GM23338 (cell line): ENCODE data around the gene THUMPD2.

Experiments used
- EZH2 ChIP-seq: fragments of 200-600 bp; sonication (generic); IDR thresholded peaks from one replicate; pipeline ENCODE4 v1.8.0; 2017; ENCODE audit warnings: antibody characterized with exemption, mild to moderate bottlenecking, low read depth; ENCODE audit not compliant: unreplicated experiment
- EZH2phosphoT487 ChIP-seq: fragments of 200-600 bp; sonication (generic); IDR thresholded peaks from one replicate; pipeline ENCODE4 v1.8.1; 2018; ENCODE audit warnings: antibody characterized with exemption; ENCODE audit not compliant: unreplicated experiment
- JUNB ChIP-seq: IDR thresholded peaks from one replicate; pipeline ENCODE4 v1.6.1; 2016; ENCODE audit warnings: antibody characterized with exemption; ENCODE audit not compliant: unreplicated experiment
- NANOG ChIP-seq: IDR thresholded peaks from 2 replicates; pipeline ENCODE4 v1.6.1; 2016; ENCODE audit warnings: antibody characterized with exemption, borderline replicate concordance
- TF ChIP-seq, protein P1 (sequence below), 2 experiments: fragments of 200-600 bp in 1 of 2; sonication (generic) in 1 of 2; conservative IDR thresholded peaks; 2 replicates each; pipeline versions ENCODE4 v1.5.1 to v1.6.1; 2016 to 2017; ENCODE audit warnings: antibody characterized with exemption in 2 of 2, low read depth in 2 of 2, mild to moderate bottlenecking in 2 of 2, moderate library complexity in 1 of 2

DNA sequence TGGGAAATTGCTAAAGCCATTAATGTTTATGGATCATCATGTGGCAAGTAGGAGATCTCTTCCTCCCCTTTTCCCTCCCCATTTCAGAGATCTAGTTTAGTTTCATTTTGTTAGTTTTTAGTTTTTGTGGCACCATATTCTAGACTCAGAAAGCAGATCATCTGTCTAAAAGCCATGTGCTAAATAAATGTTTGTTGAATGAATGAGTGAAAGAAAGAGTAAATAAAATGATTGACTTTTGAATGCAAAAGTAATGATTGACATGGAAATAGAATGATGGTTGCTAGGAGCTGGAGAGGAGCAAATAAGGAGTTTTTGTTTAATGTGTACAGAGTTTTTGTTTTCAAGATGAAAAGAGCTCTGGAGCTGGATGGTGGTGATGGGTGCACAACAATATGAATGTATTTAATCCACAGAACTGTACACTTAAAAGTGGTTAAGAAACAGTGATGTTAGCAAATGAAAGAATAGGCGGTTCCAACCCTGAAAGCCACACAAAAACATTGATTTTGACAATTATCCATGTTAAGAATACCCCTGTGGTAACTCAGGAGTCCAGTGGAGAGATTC lies 89.7 kb downstream of the THUMPD2 start:
- TF ChIP-seq, protein P1, sequence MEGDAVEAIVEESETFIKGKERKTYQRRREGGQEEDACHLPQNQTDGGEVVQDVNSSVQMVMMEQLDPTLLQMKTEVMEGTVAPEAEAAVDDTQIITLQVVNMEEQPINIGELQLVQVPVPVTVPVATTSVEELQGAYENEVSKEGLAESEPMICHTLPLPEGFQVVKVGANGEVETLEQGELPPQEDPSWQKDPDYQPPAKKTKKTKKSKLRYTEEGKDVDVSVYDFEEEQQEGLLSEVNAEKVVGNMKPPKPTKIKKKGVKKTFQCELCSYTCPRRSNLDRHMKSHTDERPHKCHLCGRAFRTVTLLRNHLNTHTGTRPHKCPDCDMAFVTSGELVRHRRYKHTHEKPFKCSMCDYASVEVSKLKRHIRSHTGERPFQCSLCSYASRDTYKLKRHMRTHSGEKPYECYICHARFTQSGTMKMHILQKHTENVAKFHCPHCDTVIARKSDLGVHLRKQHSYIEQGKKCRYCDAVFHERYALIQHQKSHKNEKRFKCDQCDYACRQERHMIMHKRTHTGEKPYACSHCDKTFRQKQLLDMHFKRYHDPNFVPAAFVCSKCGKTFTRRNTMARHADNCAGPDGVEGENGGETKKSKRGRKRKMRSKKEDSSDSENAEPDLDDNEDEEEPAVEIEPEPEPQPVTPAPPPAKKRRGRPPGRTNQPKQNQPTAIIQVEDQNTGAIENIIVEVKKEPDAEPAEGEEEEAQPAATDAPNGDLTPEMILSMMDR (conservative IDR thresholded peaks at IDR 0.05; ENCODE audit: low read depth in 2 of 2) = no peak
- TF ChIP-seq EZH2 (no peak), NANOG (no peak), JUNB (no peak), EZH2phosphoT487 (no peak)
